ENCODE results near the gene C16orf87. TPM values are rescaled to one million over a fixed set of nuclear protein-coding genes. Genes with fewer than 3 reads are reported as not detected.

Gene C16orf87
- total RNA-seq, 2 experiments from 2014 or later, result 12.5 to 14.7 TPM

GRCh38 chr16:46807336-46807735 is 23.6 kb downstream of the C16orf87 start:
- POLR2A ChIA-PET, result no interaction called here

GRCh38 chr16:46803373-46803772 is 27.6 kb downstream of the C16orf87 start:
- peaks cover 27% of the 10 kb centered on the region for H3K36me3 Mint-ChIP-seq (ENCODE audit: low read depth)
- intact Hi-C loops (cut with micrococcal nuclease), result no loop called here
- CTCF ChIA-PET, result interaction anchor here (0.9 kb wide), 1 partner anchor 130 kb away, joined by 3 read pairs; no protein-coding TSS in a partner anchor

More at GRCh38 chr16:46807336-46807735, 23.6 kb downstream of the C16orf87 start:
- intact Hi-C loops (cut with micrococcal nuclease), result no loop called here
- Mint-ChIP-seq H3K27me3 (no peaks in the 10 kb centered on the region), H3K4me3 (no peak overlapping the region), H3K36me3 (ENCODE audit: low read depth) (peaks cover 20% of the 10 kb centered on the region), H3K27ac (no peak overlapping the region), H3K9me3 (no peaks in the 10 kb centered on the region), H3K4me1 (ENCODE audit: low read depth) (peaks cover 14% of the 10 kb centered on the region)
- CTCF ChIA-PET, result no interaction called here
- DNase-seq, result no peak
- no peak for ATAC-seq
- TF ChIP-seq CTCF (IDR thresholded peaks at IDR 0.05), result no peak

DNA sequence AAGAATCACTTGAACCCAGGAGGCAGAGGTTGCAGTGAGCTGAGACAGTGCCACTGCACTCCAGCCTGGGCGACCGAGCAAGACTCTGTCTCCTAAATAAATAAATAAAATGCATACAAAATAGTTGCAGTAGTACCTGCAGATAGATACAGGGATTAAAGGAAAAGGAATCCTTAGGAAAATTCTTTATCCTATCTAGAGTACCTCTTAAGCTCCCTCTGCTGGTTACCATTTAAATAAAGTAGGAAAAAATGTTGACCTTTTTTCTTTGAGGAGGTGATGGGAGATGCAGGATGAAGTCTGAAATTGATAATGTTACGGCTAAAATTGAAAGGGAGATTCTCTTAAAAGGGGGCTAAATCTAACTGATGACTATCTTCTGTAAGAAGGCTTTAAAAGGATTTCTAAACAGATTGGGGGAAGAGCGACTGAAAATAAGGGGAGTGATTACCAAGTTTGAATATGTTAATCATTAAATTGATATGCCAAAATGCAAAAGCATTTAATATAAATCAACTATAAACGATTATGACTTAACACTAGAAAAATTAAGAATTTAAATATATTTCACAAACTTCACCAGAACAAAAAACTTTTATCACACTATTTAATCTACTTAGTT is 29.4 kb downstream of the C16orf87 start:
- H3K27me3 Mint-ChIP-seq, result no peaks in the 10 kb centered on the region
- ChIA-PET POLR2A (interaction anchor here (1.1 kb wide), 1 partner anchor 10 kb away, joined by 3 read pairs; no protein-coding TSS in a partner anchor), CTCF (interaction anchor here (1.6 to 2.0 kb wide), 2 partner anchors 53 to 128 kb away, joined by 4 to 6 read pairs; no protein-coding TSS in a partner anchor)
- H3K4me3 Mint-ChIP-seq, result no peak overlapping the region
- peaks cover 10% of the 10 kb centered on the region for H3K4me1 Mint-ChIP-seq (ENCODE audit: low read depth)
- no peak for TF ChIP-seq CTCF (IDR thresholded peaks at IDR 0.05)
- peaks cover 5% of the 10 kb centered on the region for H3K9me3 Mint-ChIP-seq
- DNase-seq (no peak), ATAC-seq (no peak)
- intact Hi-C loops (cut with micrococcal nuclease), result no loop called here
- H3K27ac Mint-ChIP-seq, result no peak overlapping the region
- peaks cover 24% of the 10 kb centered on the region for H3K36me3 Mint-ChIP-seq (ENCODE audit: low read depth)

More at GRCh38 chr16:46803373-46803772, 27.6 kb downstream of the C16orf87 start:
- POLR2A ChIA-PET, result no interaction called here
- peaks cover 12% of the 10 kb centered on the region for H3K4me1 Mint-ChIP-seq (ENCODE audit: low read depth)
- no peaks in the 10 kb centered on the region for H3K9me3 Mint-ChIP-seq
- H3K4me3 Mint-ChIP-seq, result no peak overlapping the region
- H3K27me3 Mint-ChIP-seq, result no peaks in the 10 kb centered on the region
- peak overlapping the region; percentile 1 for H3K27ac Mint-ChIP-seq
- no peak for ATAC-seq
- no peak for TF ChIP-seq CTCF (IDR thresholded peaks at IDR 0.05)
- no peak for DNase-seq

- H3K4me3 Mint-ChIP-seq, result no peak overlapping the region
- POLR2A ChIA-PET, result interaction anchor here (1.0 to 1.1 kb wide), 2 partner anchors 9 to 30 kb away, joined by 3 read pairs; partner anchors contain the start of gene C16orf87
- no peak overlapping the region for H3K27ac Mint-ChIP-seq
- peaks cover 10% of the 10 kb centered on the region for H3K4me1 Mint-ChIP-seq (ENCODE audit: low read depth)
- no peaks in the 10 kb centered on the region for H3K27me3 Mint-ChIP-seq
- peaks cover 32% of the 10 kb centered on the region for H3K36me3 Mint-ChIP-seq (ENCODE audit: low read depth)
- CTCF ChIA-PET, result interaction anchor here (0.7 to 2.0 kb wide), 5 partner anchors 10 to 127 kb away, joined by 3 to 6 read pairs (median 3); partner anchors contain the start of gene ORC6
- no peak for TF ChIP-seq CTCF (IDR thresholded peaks at IDR 0.05)
- intact Hi-C loops (cut with micrococcal nuclease), result no loop called here
- H3K9me3 Mint-ChIP-seq, result peaks cover 9% of the 10 kb centered on the region
- DNase-seq (no peak), ATAC-seq (no peak)
Measured at GRCh38 chr16:46800494-46800893, 30.5 kb downstream of the C16orf87 start.

- Mint-ChIP-seq H3K9me3 (peaks cover 23% of the 10 kb centered on the region), H3K27ac (no peak overlapping the region), H3K4me3 (no peak overlapping the region), H3K4me1 (ENCODE audit: low read depth) (no peaks in the 10 kb centered on the region), H3K27me3 (no peaks in the 10 kb centered on the region), H3K36me3 (ENCODE audit: low read depth) (peaks cover 35% of the 10 kb centered on the region)
- TF ChIP-seq CTCF (IDR thresholded peaks at IDR 0.05), result no peak
- CTCF ChIA-PET, result interaction anchor here (0.8 kb wide), 1 partner anchor 240 kb away, joined by 3 read pairs; no protein-coding TSS in a partner anchor
- intact Hi-C loops (cut with micrococcal nuclease), result no loop called here
- DNase-seq (no peak), ATAC-seq (no peak)
- POLR2A ChIA-PET, result no interaction called here
Measured at GRCh38 chr16:46797501-46797900, 33.5 kb downstream of the C16orf87 start.

Measured in activated CD8-positive, alpha-beta T cell treated with anti-CD3 and anti-CD28 coated beads for 36 hours (primary cell).